ES-I3 (cell line): ENCODE results near the gene GALNT18.

Source experiments
- H3K36me3 ChIP-seq: 2 replicates; pipeline ENCODE4 v1.6.1; 2013; ENCODE audit warnings: mild to moderate bottlenecking, low read length, control low read depth, moderate library complexity; ENCODE audit not compliant: insufficient read depth
- H3K4me1 ChIP-seq: 2 replicates; pipeline ENCODE4 v1.6.1; 2013; ENCODE audit warnings: mild to moderate bottlenecking, control low read depth, low read length; ENCODE audit not compliant: insufficient read depth
- H3K9ac ChIP-seq: 2 replicates; pipeline ENCODE4 v1.6.1; 2013; ENCODE audit warnings: low read depth, mild to moderate bottlenecking, low read length, moderate library complexity
- H3K9me3 ChIP-seq: 2 replicates; pipeline ENCODE4 v1.6.1; 2013; ENCODE audit warnings: mild to moderate bottlenecking, low read length, moderate library complexity; ENCODE audit not compliant: control insufficient read depth, insufficient read depth

The GALNT18 gene

GRCh38 chr11:11413776-11414175 is 208.0 kb downstream of the GALNT18 start:
- Histone ChIP-seq H3K36me3 (no peaks in the 10 kb centered on the region; the same call in 1 of the 2 replicates), H3K9ac (no peak overlapping the region), H3K4me1 (peaks cover 8% of the 10 kb centered on the region; the same call in 1 of the 2 replicates), H3K9me3 (no peaks in the 10 kb centered on the region)

- Histone ChIP-seq H3K9me3 (no peaks in the 10 kb centered on the region), H3K9ac (no peak overlapping the region), H3K4me1 (0 out of 2 replicates have a peak, but pooled peaks cover under 1% of the 10 kb centered on the region)
Observed at GRCh38 chr11:11411401-11411985, 210.3 kb downstream of the GALNT18 start.

GRCh38 chr11:11409901-11410300 is 211.9 kb downstream of the GALNT18 start:
- Histone ChIP-seq H3K9ac (no peak overlapping the region), H3K9me3 (no peaks in the 10 kb centered on the region), H3K4me1 (0 out of 2 replicates have a peak, but pooled peaks cover 1% of the 10 kb centered on the region), H3K36me3 (no peaks in the 10 kb centered on the region)

More at GRCh38 chr11:11411401-11411985, 210.3 kb downstream of the GALNT18 start:
- no peaks in the 10 kb centered on the region; the same call in 1 of the 2 replicates for H3K36me3 ChIP-seq

- Histone ChIP-seq H3K36me3 (no peaks in the 10 kb centered on the region), H3K4me1 (peaks cover 7% of the 10 kb centered on the region; the same call in 1 of the 2 replicates), H3K9ac (no peak overlapping the region), H3K9me3 (no peaks in the 10 kb centered on the region)
Observed at GRCh38 chr11:11409224-11409623, 212.6 kb downstream of the GALNT18 start.

- H3K9ac ChIP-seq = no peak overlapping the region
- no peaks in the 10 kb centered on the region for H3K9me3 ChIP-seq
- H3K36me3 ChIP-seq = no peaks in the 10 kb centered on the region
- H3K4me1 ChIP-seq = peaks cover 13% of the 10 kb centered on the region
Observed at GRCh38 chr11:11408436-11409221, 213.2 kb downstream of the GALNT18 start.

GRCh38 chr11:11407763-11408084 is 214.1 kb downstream of the GALNT18 start:
- Histone ChIP-seq H3K9ac (no peak overlapping the region), H3K9me3 (no peaks in the 10 kb centered on the region), H3K36me3 (no peaks in the 10 kb centered on the region), H3K4me1 (peaks cover 14% of the 10 kb centered on the region)

- H3K36me3 ChIP-seq = no peaks in the 10 kb centered on the region
- no peak overlapping the region for H3K9ac ChIP-seq
- H3K4me1 ChIP-seq = peaks cover 14% of the 10 kb centered on the region
- no peaks in the 10 kb centered on the region for H3K9me3 ChIP-seq
Observed at GRCh38 chr11:11407065-11407762, 214.6 kb downstream of the GALNT18 start.

GRCh38 chr11:11406652-11407051 is 215.2 kb downstream of the GALNT18 start:
- H3K36me3 ChIP-seq = no peaks in the 10 kb centered on the region
- H3K4me1 ChIP-seq = peaks cover 14% of the 10 kb centered on the region
- no peaks in the 10 kb centered on the region for H3K9me3 ChIP-seq
- H3K9ac ChIP-seq = no peak overlapping the region

GRCh38 chr11:11403763-11404725 is 217.8 kb downstream of the GALNT18 start:
- H3K9ac ChIP-seq = no peak overlapping the region
- H3K4me1 ChIP-seq = peaks cover 14% of the 10 kb centered on the region
- H3K36me3 ChIP-seq = no peaks in the 10 kb centered on the region
- no peaks in the 10 kb centered on the region for H3K9me3 ChIP-seq

- no peaks in the 10 kb centered on the region for H3K36me3 ChIP-seq
- peaks cover 14% of the 10 kb centered on the region for H3K4me1 ChIP-seq
- H3K9ac ChIP-seq = no peak overlapping the region
- no peaks in the 10 kb centered on the region for H3K9me3 ChIP-seq
Observed at GRCh38 chr11:11401960-11402535, 219.8 kb downstream of the GALNT18 start.

GRCh38 chr11:11400635-11401232 is 221.1 kb downstream of the GALNT18 start:
- no peak overlapping the region for H3K9ac ChIP-seq
- peaks cover 14% of the 10 kb centered on the region for H3K4me1 ChIP-seq
- H3K36me3 ChIP-seq = no peaks in the 10 kb centered on the region
- H3K9me3 ChIP-seq = no peaks in the 10 kb centered on the region

GRCh38 chr11:11400121-11400520 is 221.7 kb downstream of the GALNT18 start:
- Histone ChIP-seq H3K9ac (no peak overlapping the region), H3K9me3 (no peaks in the 10 kb centered on the region), H3K36me3 (no peaks in the 10 kb centered on the region)

GRCh38 chr11:11397781-11398180 is 224.0 kb downstream of the GALNT18 start:
- Histone ChIP-seq H3K9ac (no peak overlapping the region), H3K36me3 (no peaks in the 10 kb centered on the region), H3K4me1 (no peaks in the 10 kb centered on the region; the same call in 1 of the 2 replicates), H3K9me3 (no peaks in the 10 kb centered on the region)

More at GRCh38 chr11:11400121-11400520, 221.7 kb downstream of the GALNT18 start:
- peaks cover 14% of the 10 kb centered on the region for H3K4me1 ChIP-seq
